ENCODE results near the gene PTPN3.
A peak's percentile ranks its signal among the peaks of the same experiment; 100 is the strongest.

Gene PTPN3

DNA sequence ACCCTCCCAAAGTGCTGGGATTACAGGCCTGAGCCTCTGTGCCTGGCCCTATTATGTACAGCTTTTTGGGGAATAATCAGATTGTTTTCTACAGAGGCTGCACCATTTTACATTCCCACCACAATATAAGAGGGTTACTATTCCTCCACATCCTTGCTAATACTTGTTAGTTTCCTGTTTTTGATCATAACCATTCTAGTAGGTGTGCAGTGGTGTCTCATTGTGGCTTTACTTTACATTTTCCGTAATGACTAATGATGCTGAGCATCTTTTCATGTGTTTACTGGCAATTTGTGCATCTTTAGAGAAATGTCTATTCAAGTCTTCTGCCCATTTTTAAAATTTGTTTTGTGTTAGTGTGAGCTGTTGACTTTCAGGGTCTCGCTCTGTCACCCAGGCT lies 18.3 kb downstream of the PTPN3 start:
- Histone ChIP-seq H4K91ac (ENCODE audit: low read length) (no peak overlapping the region), H3K4me3 (ENCODE audit: insufficient read depth in 1 of 2, low read depth in 1 of 2, low read length in 2 of 2) (no peak overlapping the region)

GRCh38 chr9:109478665-109479380 lies 19.3 kb downstream of the PTPN3 start:
- no peak overlapping the region for H2BK5ac ChIP-seq (ENCODE audit: low read depth, low read length, poor library complexity, severe bottlenecking)
- no peak overlapping the region for H3K4me2 ChIP-seq (ENCODE audit: low read length, poor library complexity, severe bottlenecking)
- H3K4me3 ChIP-seq (ENCODE audit: insufficient read depth in 1 of 2, low read depth in 1 of 2, low read length in 2 of 2): no peak overlapping the region
- no peak overlapping the region for H3K27ac ChIP-seq (ENCODE audit: low read length, poor library complexity, severe bottlenecking)
- no peaks in the 10 kb centered on the region for H3K9me3 ChIP-seq (ENCODE audit: control insufficient read depth, low read length)
- no peak overlapping the region for H4K91ac ChIP-seq (ENCODE audit: low read length)
- no peak overlapping the region for H2BK15ac ChIP-seq (ENCODE audit: low read depth, poor library complexity, severe bottlenecking)
- H2AK5ac ChIP-seq (ENCODE audit: low read length, severe bottlenecking): peak overlapping the region; percentile 81
- H3K79me1 ChIP-seq (replicated peaks; ENCODE audit: low read length, poor library complexity, severe bottlenecking): peaks cover 38% of the 10 kb centered on the region
- H3K18ac ChIP-seq (ENCODE audit: low read depth in 1 of 2, low read length in 2 of 2): no peak overlapping the region
- H3K4me1 ChIP-seq (ENCODE audit: control insufficient read depth, insufficient read depth, low read depth, low read length): peaks cover 42% of the 10 kb centered on the region
- no peak overlapping the region for H3K23ac ChIP-seq (ENCODE audit: low read length in 2 of 2)
- no peak overlapping the region for H3K9ac ChIP-seq (ENCODE audit: low read length)
- no peaks in the 10 kb centered on the region for H3K36me3 ChIP-seq (ENCODE audit: control insufficient read depth in 1 of 2, insufficient read depth in 2 of 2, low read depth in 1 of 2, low read length in 2 of 2)
- no peak overlapping the region for H2AFZ ChIP-seq (ENCODE audit: low read depth, low read length)
- peaks cover 0 to 40% of the 10 kb centered on the region in 2 experiments for H3K27me3 ChIP-seq (ENCODE audit: control insufficient read depth in 1 of 2, insufficient read depth in 1 of 2, low read length in 2 of 2)
- H2BK120ac ChIP-seq (ENCODE audit: low read depth, low read length): no peak overlapping the region
- no peak overlapping the region for H4K8ac ChIP-seq (ENCODE audit: low read length)
- H3K4ac ChIP-seq (ENCODE audit: low read depth in 1 of 2, low read length in 2 of 2): no peak overlapping the region
- H2BK12ac ChIP-seq (ENCODE audit: low read length in 2 of 2): no peak overlapping the region
- H3K14ac ChIP-seq (ENCODE audit: low read length in 2 of 2): no peak overlapping the region
- WGBS: 68% methylated on average over 6 of the region's 10 CpGs
- no peak for DNase-seq

More for the DNA sequence above, 18.3 kb downstream of the PTPN3 start:
- Histone ChIP-seq H4K8ac (ENCODE audit: low read length) (no peak overlapping the region), H3K27me3 (ENCODE audit: control insufficient read depth in 1 of 2, insufficient read depth in 1 of 2, low read length in 2 of 2) (peaks cover 0 to 45% of the 10 kb centered on the region in 2 experiments), H3K27ac (ENCODE audit: low read length, poor library complexity, severe bottlenecking) (no peak overlapping the region), H2BK15ac (ENCODE audit: low read depth, poor library complexity, severe bottlenecking) (no peak overlapping the region), H2AK5ac (ENCODE audit: low read length, severe bottlenecking) (no peak overlapping the region), H3K4ac (ENCODE audit: low read depth in 1 of 2, low read length in 2 of 2) (no peak overlapping the region), H2BK120ac (ENCODE audit: low read depth, low read length) (no peak overlapping the region), H2AFZ (ENCODE audit: low read depth, low read length) (no peak overlapping the region), H3K4me1 (ENCODE audit: control insufficient read depth, insufficient read depth, low read depth, low read length) (peaks cover 46% of the 10 kb centered on the region), H3K9me3 (ENCODE audit: control insufficient read depth, low read length) (no peaks in the 10 kb centered on the region), H3K23ac (ENCODE audit: low read length in 2 of 2) (no peak overlapping the region), H3K36me3 (ENCODE audit: control insufficient read depth in 1 of 2, insufficient read depth in 2 of 2, low read depth in 1 of 2, low read length in 2 of 2) (peaks cover 0 to 5% of the 10 kb centered on the region in 2 experiments), H3K18ac (ENCODE audit: low read depth in 1 of 2, low read length in 2 of 2) (no peak overlapping the region), H3K9ac (ENCODE audit: low read length) (no peak overlapping the region), H3K14ac (ENCODE audit: low read length in 2 of 2) (no peak overlapping the region), H3K4me2 (ENCODE audit: low read length, poor library complexity, severe bottlenecking) (no peak overlapping the region), H2BK5ac (ENCODE audit: low read depth, low read length, poor library complexity, severe bottlenecking) (no peak overlapping the region), H3K79me1 (replicated peaks; ENCODE audit: low read length, poor library complexity, severe bottlenecking) (peaks cover 38% of the 10 kb centered on the region), H2BK12ac (ENCODE audit: low read length in 2 of 2) (no peak overlapping the region)
- 90% methylated on average over 2 of the region's 2 CpGs for WGBS
- DNase-seq: no peak

DNA sequence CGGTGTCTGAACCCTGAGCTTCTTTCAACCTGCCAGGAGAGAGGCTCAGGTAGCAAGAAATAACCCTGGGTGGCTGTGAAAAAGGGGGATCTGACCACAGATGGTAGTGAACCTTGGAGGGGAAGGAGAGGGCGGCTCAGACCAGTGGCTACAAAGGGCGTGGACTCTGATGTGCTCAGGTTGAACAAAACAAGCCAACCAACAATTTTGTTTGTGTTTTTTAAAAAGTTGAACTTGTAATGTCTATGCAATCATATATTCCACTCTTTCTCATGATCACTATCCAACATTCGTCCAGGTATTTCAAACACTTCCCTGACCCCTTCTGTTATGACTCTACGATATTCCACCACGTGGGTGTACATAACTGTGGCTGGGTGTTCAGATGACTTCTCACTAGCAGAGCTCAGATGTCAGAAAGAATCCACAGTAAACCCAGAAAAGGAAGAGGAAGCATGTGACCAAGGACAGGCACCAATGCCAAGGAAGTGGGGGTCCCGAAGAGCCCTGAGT lies 20.0 kb downstream of the PTPN3 start:
- H3K4me1 ChIP-seq (ENCODE audit: control insufficient read depth, insufficient read depth, low read depth, low read length): peaks cover 36% of the 10 kb centered on the region
- H3K4me2 ChIP-seq (ENCODE audit: low read length, poor library complexity, severe bottlenecking): peak overlapping the region; percentile 52
- no peak overlapping the region for H3K4ac ChIP-seq (ENCODE audit: low read depth in 1 of 2, low read length in 2 of 2)
- H2BK120ac ChIP-seq (ENCODE audit: low read depth, low read length): no peak overlapping the region
- no peak overlapping the region for H3K4me3 ChIP-seq (ENCODE audit: insufficient read depth in 1 of 2, low read depth in 1 of 2, low read length in 2 of 2)
- H3K14ac ChIP-seq (ENCODE audit: low read length in 2 of 2): no peak overlapping the region
- H3K27me3 ChIP-seq (ENCODE audit: control insufficient read depth in 1 of 2, insufficient read depth in 1 of 2, low read length in 2 of 2): peaks cover 0 to 35% of the 10 kb centered on the region in 2 experiments
- peak overlapping the region; percentile 77 for H3K27ac ChIP-seq (ENCODE audit: low read length, poor library complexity, severe bottlenecking)
- no peaks in the 10 kb centered on the region for H3K9me3 ChIP-seq (ENCODE audit: control insufficient read depth, low read length)
- no peak overlapping the region for H3K9ac ChIP-seq (ENCODE audit: low read length)
- 91% methylated on average over 5 of the region's 7 CpGs for WGBS
- no peak overlapping the region for H2BK15ac ChIP-seq (ENCODE audit: low read depth, poor library complexity, severe bottlenecking)
- DNase-seq: no peak
- H2BK5ac ChIP-seq (ENCODE audit: low read depth, low read length, poor library complexity, severe bottlenecking): no peak overlapping the region
- peak overlapping the region in 1 of 2 experiments; percentile 41 for H3K23ac ChIP-seq (ENCODE audit: low read length in 2 of 2)
- no peak overlapping the region for H2AFZ ChIP-seq (ENCODE audit: low read depth, low read length)
- no peak overlapping the region for H2BK12ac ChIP-seq (ENCODE audit: low read length in 2 of 2)
- H4K8ac ChIP-seq (ENCODE audit: low read length): no peak overlapping the region
- H3K36me3 ChIP-seq (ENCODE audit: control insufficient read depth in 1 of 2, insufficient read depth in 2 of 2, low read depth in 1 of 2, low read length in 2 of 2): no peaks in the 10 kb centered on the region
- H4K91ac ChIP-seq (ENCODE audit: low read length): no peak overlapping the region
- no peak overlapping the region for H3K18ac ChIP-seq (ENCODE audit: low read depth in 1 of 2, low read length in 2 of 2)
- H3K79me1 ChIP-seq (replicated peaks; ENCODE audit: low read length, poor library complexity, severe bottlenecking): peaks cover 39% of the 10 kb centered on the region
- peak overlapping the region; percentile 87 for H2AK5ac ChIP-seq (ENCODE audit: low read length, severe bottlenecking)

- Histone ChIP-seq H3K4ac (ENCODE audit: low read depth in 1 of 2, low read length in 2 of 2) (no peak overlapping the region), H3K9ac (ENCODE audit: low read length) (no peak overlapping the region), H2BK15ac (ENCODE audit: low read depth, poor library complexity, severe bottlenecking) (no peak overlapping the region), H3K9me3 (ENCODE audit: control insufficient read depth, low read length) (no peaks in the 10 kb centered on the region), H3K27ac (ENCODE audit: low read length, poor library complexity, severe bottlenecking) (peak overlapping the region; percentile 77), H3K4me3 (ENCODE audit: insufficient read depth in 1 of 2, low read depth in 1 of 2, low read length in 2 of 2) (no peak overlapping the region), H2BK12ac (ENCODE audit: low read length in 2 of 2) (no peak overlapping the region), H3K18ac (ENCODE audit: low read depth in 1 of 2, low read length in 2 of 2) (no peak overlapping the region), H2BK120ac (ENCODE audit: low read depth, low read length) (no peak overlapping the region), H2BK5ac (ENCODE audit: low read depth, low read length, poor library complexity, severe bottlenecking) (no peak overlapping the region), H3K14ac (ENCODE audit: low read length in 2 of 2) (no peak overlapping the region), H3K79me1 (replicated peaks; ENCODE audit: low read length, poor library complexity, severe bottlenecking) (peaks cover 38% of the 10 kb centered on the region), H4K8ac (ENCODE audit: low read length) (no peak overlapping the region), H2AFZ (ENCODE audit: low read depth, low read length) (no peak overlapping the region), H4K91ac (ENCODE audit: low read length) (no peak overlapping the region), H3K36me3 (ENCODE audit: control insufficient read depth in 1 of 2, insufficient read depth in 2 of 2, low read depth in 1 of 2, low read length in 2 of 2) (no peaks in the 10 kb centered on the region), H3K4me1 (ENCODE audit: control insufficient read depth, insufficient read depth, low read depth, low read length) (peaks cover 29% of the 10 kb centered on the region), H3K27me3 (ENCODE audit: control insufficient read depth in 1 of 2, insufficient read depth in 1 of 2, low read length in 2 of 2) (peaks cover 0 to 29% of the 10 kb centered on the region in 2 experiments), H3K23ac (ENCODE audit: low read length in 2 of 2) (no peak overlapping the region), H3K4me2 (ENCODE audit: low read length, poor library complexity, severe bottlenecking) (peak overlapping the region; percentile 52), H2AK5ac (ENCODE audit: low read length, severe bottlenecking) (peak overlapping the region; percentile 87)
- WGBS: 49% methylated on average over 10 of the region's 11 CpGs
- no peak for DNase-seq
Measured at GRCh38 chr9:109477258-109478050, 20.7 kb downstream of the PTPN3 start.
